Measurements from ENCODE around the gene P3H1.

The P3H1 gene

GRCh38 chr1:42784946-42785693, 18.3 kb upstream of the P3H1 start, which contains the start of gene TMEM269:
Gene TMEM269, plus strand, starts transcription at chr1:42784991. Its CDS starts 4,903 bp downstream, at chr1:42789894.
- no peak for TF ChIP-seq CTCF (IDR thresholded peaks at IDR 0.05; ENCODE audit: insufficient read depth, low read length, poor library complexity, severe bottlenecking)
- Histone ChIP-seq H3K27me3 (replicated peaks; ENCODE audit: control insufficient read depth, insufficient read depth, low read length) (no peaks in the 10 kb centered on the region), H3K4me3 (replicated peaks; ENCODE audit: low read depth, low read length) (no peak within 1 kb of the TSS), H3K36me3 (ENCODE audit: control insufficient read depth, insufficient read depth, low read length) (peaks cover 4% of the 10 kb centered on the region)
- DNase-seq (ENCODE audit: extremely low read depth, insufficient read length): no peak

GRCh38 chr1:42784547-42784945, 17.7 kb upstream of the P3H1 start:
- no peak for TF ChIP-seq CTCF (IDR thresholded peaks at IDR 0.05; ENCODE audit: insufficient read depth, low read length, poor library complexity, severe bottlenecking)
- Histone ChIP-seq H3K4me3 (replicated peaks; ENCODE audit: low read depth, low read length) (no peak overlapping the region), H3K36me3 (ENCODE audit: control insufficient read depth, insufficient read depth, low read length) (peaks cover 4% of the 10 kb centered on the region), H3K27me3 (replicated peaks; ENCODE audit: control insufficient read depth, insufficient read depth, low read length) (no peaks in the 10 kb centered on the region)
- no peak for DNase-seq (ENCODE audit: extremely low read depth, insufficient read length)

DNA sequence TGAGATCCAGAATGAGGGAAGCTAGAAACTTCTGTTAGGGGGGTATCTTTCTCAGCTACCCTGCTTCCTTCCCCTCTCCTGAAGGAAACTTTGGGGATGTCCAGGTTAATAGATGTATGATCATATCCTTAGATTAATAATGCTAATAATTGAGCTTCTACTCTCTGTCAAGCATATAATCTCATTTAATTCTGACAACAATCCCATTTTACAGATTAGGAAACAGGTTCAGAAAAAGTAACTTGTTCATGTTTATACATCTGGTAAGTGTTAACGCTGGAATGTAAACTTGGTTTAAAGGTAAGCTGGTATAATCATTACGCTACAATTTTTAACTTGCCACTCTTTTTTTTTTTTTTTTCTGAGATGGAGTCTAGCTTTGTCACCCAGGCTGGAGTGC, 16.3 kb upstream of the P3H1 start:
- Histone ChIP-seq H3K36me3 (ENCODE audit: control insufficient read depth, insufficient read depth, low read length) (peaks cover 4% of the 10 kb centered on the region), H3K4me3 (replicated peaks; ENCODE audit: low read depth, low read length) (no peak overlapping the region), H3K27me3 (replicated peaks; ENCODE audit: control insufficient read depth, insufficient read depth, low read length) (no peaks in the 10 kb centered on the region)
- no peak for TF ChIP-seq CTCF (IDR thresholded peaks at IDR 0.05; ENCODE audit: insufficient read depth, low read length, poor library complexity, severe bottlenecking)
- no peak for DNase-seq (ENCODE audit: extremely low read depth, insufficient read length)

DNA sequence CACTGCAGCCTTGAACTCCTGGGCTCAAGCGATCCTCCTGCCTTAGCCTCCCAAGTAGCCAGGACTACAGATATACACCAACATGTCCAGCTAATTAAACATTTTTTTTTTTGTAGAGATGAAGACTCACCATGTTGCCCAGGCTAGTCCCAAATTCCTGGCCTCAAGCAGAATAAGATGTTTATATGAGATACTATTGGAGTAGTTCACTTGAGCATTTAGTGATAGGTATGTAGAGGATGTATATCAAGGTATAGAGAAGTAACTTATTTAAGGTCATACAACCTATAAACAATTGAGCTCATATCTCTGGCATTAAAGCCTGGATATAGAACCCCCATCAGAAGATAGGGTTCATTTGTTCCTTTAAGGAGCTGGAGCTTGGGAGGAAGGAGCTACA, 13.3 kb upstream of the P3H1 start:
- H3K4me3 ChIP-seq (replicated peaks; ENCODE audit: low read depth, low read length): no peak overlapping the region
- TF ChIP-seq CTCF (IDR thresholded peaks at IDR 0.05; ENCODE audit: insufficient read depth, low read length, poor library complexity, severe bottlenecking): no peak
- peaks cover 13% of the 10 kb centered on the region for H3K36me3 ChIP-seq (ENCODE audit: control insufficient read depth, insufficient read depth, low read length)
- H3K27me3 ChIP-seq (replicated peaks; ENCODE audit: control insufficient read depth, insufficient read depth, low read length): no peaks in the 10 kb centered on the region
- DNase-seq (ENCODE audit: extremely low read depth, insufficient read length): no peak

DNA sequence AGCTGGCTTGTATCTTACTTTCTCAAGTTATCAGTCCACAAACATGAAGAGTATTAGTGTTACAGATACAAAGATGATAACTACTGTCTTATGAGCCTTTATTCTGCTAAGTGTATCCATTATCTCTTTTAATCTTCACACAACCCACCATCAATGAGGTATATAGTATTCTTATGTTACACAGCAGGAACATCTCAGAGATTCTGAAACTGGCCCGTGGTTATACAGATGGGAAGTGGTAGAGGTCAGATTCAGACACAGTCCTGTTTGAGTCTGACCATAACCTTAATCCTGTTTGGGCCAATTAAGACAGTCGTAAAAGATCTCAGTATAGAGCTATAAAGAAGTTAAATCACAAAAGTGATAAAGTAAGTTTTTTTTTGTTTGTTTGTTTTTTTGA, 12.9 kb upstream of the P3H1 start:
- no peak for DNase-seq (ENCODE audit: extremely low read depth, insufficient read length)
- peaks cover 17% of the 10 kb centered on the region for H3K36me3 ChIP-seq (ENCODE audit: control insufficient read depth, insufficient read depth, low read length)
- no peak for TF ChIP-seq CTCF (IDR thresholded peaks at IDR 0.05; ENCODE audit: insufficient read depth, low read length, poor library complexity, severe bottlenecking)
- no peaks in the 10 kb centered on the region for H3K27me3 ChIP-seq (replicated peaks; ENCODE audit: control insufficient read depth, insufficient read depth, low read length)
- H3K4me3 ChIP-seq (replicated peaks; ENCODE audit: low read depth, low read length): no peak overlapping the region

Measured in GM06990 (cell line).